ENCODE measurements around the gene RECQL5. TPM values are rescaled to one million over a fixed set of nuclear protein-coding genes. Genes with fewer than 3 reads are reported as not detected.

Gene RECQL5
- total RNA-seq, 4 donors from 2014 or later = 25.1 to 129 (median 80.3) TPM

DNA sequence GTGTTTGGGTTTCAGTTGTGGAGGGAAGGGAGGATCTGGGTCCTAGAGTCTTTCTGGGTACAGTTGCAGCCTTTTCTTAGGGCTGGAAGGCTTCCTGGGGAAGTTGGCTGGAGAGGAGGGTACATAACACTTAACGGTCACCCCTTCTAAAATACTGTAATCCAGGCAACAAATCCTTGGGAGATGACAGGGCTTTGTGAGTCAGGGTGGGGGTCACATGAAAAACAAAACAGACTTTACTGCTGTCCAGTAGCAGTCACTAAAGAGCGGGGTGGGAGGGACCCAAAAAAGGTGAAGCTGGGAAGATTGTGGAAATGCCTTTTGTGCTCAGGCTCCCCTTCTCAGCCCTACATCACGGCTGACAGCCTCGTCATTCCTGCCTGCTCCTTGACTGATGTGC, 6.5 kb upstream of the RECQL5 start:
- 89 to 100% methylated on average over 1 to 4 of the region's 4 CpGs for WGBS, 2 donors (ENCODE audit: low coverage in 1 of 2)
- H3K4me3 ChIP-seq = no peak overlapping the region
- H3K27ac ChIP-seq = no peak overlapping the region
- H3K9me3 ChIP-seq = no peaks in the 10 kb centered on the region
- in situ Hi-C loops (cut with MboI; ENCODE audit: low pct_ligation_motif_present in 1 of 4, low pct_unique_long_range_greater_than_20kb in 1 of 4, low sequenced_read_pairs in 3 of 4) (loop anchor here (5.0 to 10.0 kb wide), 2 partner anchors 71 to 74 kb away; no protein-coding TSS in a partner anchor), intact Hi-C loops (cut with DNase I; ENCODE audit: low total_unique reads) (loop anchor here (5.0 kb wide), 1 partner anchor 79 kb away; no protein-coding TSS in a partner anchor)
- TF ChIP-seq POLR2A (IDR thresholded peaks at IDR 0.05) (no peak), EP300 (IDR thresholded peaks at IDR 0.05; ENCODE audit: low read depth) (no peak), POLR2AphosphoS5 (IDR thresholded peaks at IDR 0.05) (no peak)
- TF ChIP-seq, protein P1, sequence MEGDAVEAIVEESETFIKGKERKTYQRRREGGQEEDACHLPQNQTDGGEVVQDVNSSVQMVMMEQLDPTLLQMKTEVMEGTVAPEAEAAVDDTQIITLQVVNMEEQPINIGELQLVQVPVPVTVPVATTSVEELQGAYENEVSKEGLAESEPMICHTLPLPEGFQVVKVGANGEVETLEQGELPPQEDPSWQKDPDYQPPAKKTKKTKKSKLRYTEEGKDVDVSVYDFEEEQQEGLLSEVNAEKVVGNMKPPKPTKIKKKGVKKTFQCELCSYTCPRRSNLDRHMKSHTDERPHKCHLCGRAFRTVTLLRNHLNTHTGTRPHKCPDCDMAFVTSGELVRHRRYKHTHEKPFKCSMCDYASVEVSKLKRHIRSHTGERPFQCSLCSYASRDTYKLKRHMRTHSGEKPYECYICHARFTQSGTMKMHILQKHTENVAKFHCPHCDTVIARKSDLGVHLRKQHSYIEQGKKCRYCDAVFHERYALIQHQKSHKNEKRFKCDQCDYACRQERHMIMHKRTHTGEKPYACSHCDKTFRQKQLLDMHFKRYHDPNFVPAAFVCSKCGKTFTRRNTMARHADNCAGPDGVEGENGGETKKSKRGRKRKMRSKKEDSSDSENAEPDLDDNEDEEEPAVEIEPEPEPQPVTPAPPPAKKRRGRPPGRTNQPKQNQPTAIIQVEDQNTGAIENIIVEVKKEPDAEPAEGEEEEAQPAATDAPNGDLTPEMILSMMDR (IDR thresholded peaks at IDR 0.05) = no peak
- H3K4me1 ChIP-seq = peaks cover 0 to 11% (median 3%) of the 10 kb centered on the region in 4 donors
- H3K36me3 ChIP-seq = peaks cover 0 to 46% (median 10%) of the 10 kb centered on the region in 4 donors
- H3K27me3 ChIP-seq = no peaks in the 10 kb centered on the region
- no peak for DNase-seq

DNA sequence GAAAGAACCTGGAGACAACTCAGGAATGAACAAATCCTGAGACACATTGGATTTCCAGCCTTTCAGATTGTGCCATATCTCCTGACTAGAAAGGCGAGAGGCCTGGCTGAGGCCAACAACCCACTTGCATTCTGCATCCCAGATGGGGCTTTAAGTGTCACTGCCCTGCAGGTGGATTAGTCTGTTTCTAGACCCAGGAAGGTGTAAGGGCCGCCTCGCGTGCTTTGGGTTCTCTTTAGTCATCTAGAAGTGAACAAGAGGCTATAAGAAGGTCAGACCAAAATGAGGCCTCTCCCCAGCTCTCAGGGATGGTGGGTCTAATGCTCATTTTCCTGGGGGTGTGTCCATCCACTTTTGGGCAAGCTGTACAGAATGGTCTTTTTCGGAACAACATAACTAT, 5.1 kb upstream of the RECQL5 start:
- intact Hi-C loops (cut with DNase I; ENCODE audit: low total_unique reads) (loop anchor here (5.0 kb wide), 1 partner anchor 80 kb away; no protein-coding TSS in a partner anchor), in situ Hi-C loops (cut with MboI; ENCODE audit: low pct_ligation_motif_present in 1 of 4, low pct_unique_long_range_greater_than_20kb in 1 of 4, low sequenced_read_pairs in 3 of 4) (loop anchor here (5.0 to 10.0 kb wide), 2 partner anchors 73 to 75 kb away; no protein-coding TSS in a partner anchor)
- no peaks in the 10 kb centered on the region for H3K9me3 ChIP-seq
- no peaks in the 10 kb centered on the region for H3K27me3 ChIP-seq
- no peak overlapping the region for H3K4me3 ChIP-seq
- WGBS, 2 donors (ENCODE audit: low coverage in 1 of 2) = 94% methylated on average over 5 of the region's 5 CpGs; no CpG with 5 or more reads in 1 of the 2 donors
- H3K4me1 ChIP-seq = peaks cover 7 to 19% (median 11%) of the 10 kb centered on the region in 4 donors
- DNase-seq = no peak
- TF ChIP-seq POLR2A (IDR thresholded peaks at IDR 0.05) (no peak), EP300 (IDR thresholded peaks at IDR 0.05; ENCODE audit: low read depth) (no peak), POLR2AphosphoS5 (IDR thresholded peaks at IDR 0.05) (no peak)
- TF ChIP-seq, protein P1 (IDR thresholded peaks at IDR 0.05) = no peak
- H3K36me3 ChIP-seq = peaks cover 0 to 46% (median 10%) of the 10 kb centered on the region in 4 donors
- no peak overlapping the region for H3K27ac ChIP-seq

DNA sequence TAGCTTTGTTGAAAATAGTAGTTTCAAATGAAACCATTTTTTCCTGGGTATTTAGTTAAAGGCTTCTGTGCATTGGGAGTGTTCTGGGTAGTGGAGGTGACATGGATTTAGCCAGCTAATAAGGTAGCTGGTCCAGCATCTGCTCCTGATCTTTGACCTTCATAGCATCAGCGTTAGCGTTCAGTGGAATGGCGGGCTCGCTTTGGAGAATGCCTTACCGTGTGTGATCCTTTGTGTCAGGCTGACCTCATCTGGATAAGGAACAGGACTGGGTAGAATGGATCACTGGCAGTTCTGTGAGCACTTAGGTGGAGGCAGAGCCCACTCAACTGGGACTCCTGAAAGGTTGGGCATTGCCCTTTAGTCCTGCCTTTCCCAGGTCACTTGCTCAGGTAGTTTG, 3.9 kb upstream of the RECQL5 start:
- H3K36me3 ChIP-seq = peaks cover 0 to 46% (median 10%) of the 10 kb centered on the region in 4 donors
- H3K4me1 ChIP-seq = peaks cover 14 to 26% (median 19%) of the 10 kb centered on the region in 4 donors
- no peak for TF ChIP-seq POLR2A (IDR thresholded peaks at IDR 0.05)
- no peak for TF ChIP-seq EP300 (IDR thresholded peaks at IDR 0.05; ENCODE audit: low read depth)
- TF ChIP-seq, protein P1 (IDR thresholded peaks at IDR 0.05) = no peak
- no peak for TF ChIP-seq POLR2AphosphoS5 (IDR thresholded peaks at IDR 0.05)
- DNase-seq = no peak
- H3K4me3 ChIP-seq = no peak overlapping the region
- H3K27ac ChIP-seq = no peak overlapping the region
- 76% methylated on average over 5 of the region's 5 CpGs; no CpG with 5 or more reads in 1 of the 2 donors for WGBS, 2 donors (ENCODE audit: low coverage in 1 of 2)
- in situ Hi-C loops (cut with MboI; ENCODE audit: low pct_ligation_motif_present in 1 of 4, low pct_unique_long_range_greater_than_20kb in 1 of 4, low sequenced_read_pairs in 3 of 4) = loop anchor here (5.0 to 10.0 kb wide), 2 partner anchors 74 to 76 kb away; no protein-coding TSS in a partner anchor
- no peaks in the 10 kb centered on the region for H3K9me3 ChIP-seq
- H3K27me3 ChIP-seq = no peaks in the 10 kb centered on the region
- intact Hi-C loops (cut with DNase I; ENCODE audit: low total_unique reads) = loop anchor here (5.0 kb wide), 1 partner anchor 81 kb away; no protein-coding TSS in a partner anchor

DNA sequence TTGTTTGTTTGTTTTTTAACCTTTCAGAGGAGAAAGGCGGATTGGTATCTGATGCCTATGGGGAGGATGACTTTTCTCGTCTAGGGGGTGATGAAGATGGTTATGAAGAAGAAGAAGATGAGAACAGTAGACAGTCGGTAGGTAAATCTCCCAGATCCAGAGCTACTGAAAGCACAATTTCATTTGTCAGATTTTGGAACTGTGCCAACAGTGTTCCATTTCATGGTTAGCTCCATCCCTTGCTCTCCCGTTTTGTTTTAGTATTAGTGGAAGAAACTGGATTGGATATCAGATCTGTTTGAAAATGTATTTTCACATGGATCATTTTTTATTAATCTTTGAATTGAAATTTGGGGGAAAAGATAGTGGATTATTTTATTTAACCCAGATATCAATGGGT, 1.5 kb upstream of the RECQL5 start:
- intact Hi-C loops (cut with DNase I; ENCODE audit: low total_unique reads) (no loop called here), in situ Hi-C loops (cut with MboI; ENCODE audit: low pct_ligation_motif_present in 1 of 4, low pct_unique_long_range_greater_than_20kb in 1 of 4, low sequenced_read_pairs in 3 of 4) (no loop called here)
- TF ChIP-seq, protein P1 (IDR thresholded peaks at IDR 0.05) = no peak
- TF ChIP-seq POLR2AphosphoS5 (IDR thresholded peaks at IDR 0.05) (no peak), EP300 (IDR thresholded peaks at IDR 0.05; ENCODE audit: low read depth) (no peak), POLR2A (IDR thresholded peaks at IDR 0.05) (no peak)

More for the DNA sequence above, 1.5 kb upstream of the RECQL5 start:
- Histone ChIP-seq H3K27me3 (no peaks in the 10 kb centered on the region), H3K9me3 (no peaks in the 10 kb centered on the region), H3K4me3 (peak overlapping the region in 1 of 4 donors; percentile 98), H3K4me1 (peaks cover 15 to 23% (median 20%) of the 10 kb centered on the region in 4 donors), H3K27ac (peak overlapping the region in 1 of 4 donors; percentile 89), H3K36me3 (peaks cover 0 to 41% (median 10%) of the 10 kb centered on the region in 4 donors)
- DNase-seq = no peak
- 57 to 77% methylated on average over 4 of the region's 4 CpGs for WGBS, 2 donors (ENCODE audit: low coverage in 1 of 2)
